Renal pelvis (tissue), 4 donors: ENCODE data around the gene RASSF5. TPM values are rescaled to one million over a fixed set of nuclear protein-coding genes. Genes with fewer than 3 reads are reported as not detected.

Experiments used
- DNase-seq: peaks from one replicate; pipeline ENCODE4 v3.0.0-alpha.2; 2013
- polyA plus RNA-seq, 3 donors: library from polyadenylated mRNA; unstranded; fragments of 120-200 nt; gene quantifications; one replicate each; pipeline ENCODE4 v1.2.1, GENCODE V29; 2013; ENCODE audit not compliant: insufficient read length in 3 of 3

Gene RASSF5
- polyA plus RNA-seq, 3 donors, result 4.4 to 5.0 (median 4.6) TPM

DNA sequence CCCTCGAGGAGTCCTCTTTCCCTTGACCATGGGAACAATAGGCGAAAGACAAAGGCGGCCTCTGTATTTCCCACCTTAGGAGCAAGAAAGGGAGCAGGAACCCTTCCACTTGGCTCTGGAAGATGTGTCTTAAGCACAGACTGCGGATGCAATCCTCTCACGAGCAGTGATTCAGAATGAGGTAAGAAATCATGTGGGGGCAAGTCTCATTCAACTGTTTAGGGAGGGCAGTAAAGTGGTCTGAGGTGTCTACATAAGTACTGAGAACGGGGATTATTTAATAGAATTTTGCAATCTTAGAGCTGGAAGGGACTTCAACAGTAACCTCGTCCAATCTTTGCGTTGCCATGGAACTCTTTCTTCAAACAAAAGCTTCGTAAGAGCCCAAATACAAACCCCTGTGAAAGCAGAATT lies 126.4 kb downstream of the RASSF5 start:
- no peak for DNase-seq

DNA sequence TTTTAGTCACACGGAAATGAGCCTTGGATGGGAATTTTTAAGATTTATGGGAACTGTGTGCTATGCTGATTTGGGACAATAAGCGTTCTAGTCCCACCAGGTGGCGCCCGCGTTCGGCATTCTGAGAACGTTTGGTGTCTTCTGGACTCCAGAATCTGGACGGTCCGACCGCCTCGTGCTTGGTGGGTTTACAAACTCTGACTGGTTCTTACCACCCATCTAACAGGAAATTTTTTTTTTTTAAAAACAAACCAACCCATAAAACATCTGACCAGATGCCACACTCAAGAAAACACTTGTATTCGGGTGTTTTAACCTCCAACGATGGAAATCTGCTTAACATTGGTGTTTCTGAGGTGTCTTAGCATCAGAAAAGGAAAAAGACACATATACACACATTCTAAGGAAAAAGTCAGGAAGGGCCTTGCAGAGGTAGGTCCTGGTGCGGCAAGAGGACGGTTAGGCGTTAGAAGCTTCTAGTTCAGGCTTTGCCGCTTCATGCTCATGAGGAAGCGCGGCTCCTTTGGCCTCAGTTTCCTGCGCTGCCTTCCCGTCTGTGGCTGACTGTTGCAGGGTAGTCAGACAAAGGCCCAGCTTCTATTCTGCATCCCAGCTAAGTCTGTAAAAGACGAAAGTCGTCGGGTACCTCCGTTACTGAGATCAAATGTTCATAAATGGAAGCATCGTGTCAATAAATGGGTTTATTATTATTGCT lies 127.2 kb downstream of the RASSF5 start:
- peak; percentile 88 for DNase-seq

- peak; percentile 86 for DNase-seq
Observed at GRCh38 chr1:206635080-206635977, 128.0 kb downstream of the RASSF5 start, which contains the start of gene DYRK3. Gene DYRK3, plus strand, starts transcription at chr1:206635536. Its CDS starts 168 bp downstream, at chr1:206635704.

GRCh38 chr1:206635978-206636345 lies 128.6 kb downstream of the RASSF5 start:
- no peak for DNase-seq

DNA sequence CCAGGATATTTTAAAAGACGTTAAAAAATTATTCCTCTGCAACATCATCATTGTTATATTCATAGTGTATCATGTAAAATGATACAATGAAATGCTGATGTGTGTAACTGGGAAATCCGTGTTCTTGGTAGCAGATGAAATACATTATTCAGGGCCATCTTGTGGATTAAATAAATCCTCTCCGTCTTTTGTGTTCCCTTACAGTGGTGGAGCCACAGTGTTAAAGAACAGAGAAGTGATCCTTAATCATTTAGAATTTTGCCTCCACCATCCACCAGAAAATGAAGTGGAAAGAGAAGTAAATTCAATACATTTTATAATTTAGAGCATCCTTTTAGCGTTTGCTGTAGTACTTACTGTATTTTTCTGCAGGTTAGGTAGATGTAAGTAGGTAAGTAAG lies 129.3 kb downstream of the RASSF5 start:
- no peak for DNase-seq

GRCh38 chr1:206637605-206638004 lies 130.3 kb downstream of the RASSF5 start:
- DNase-seq, result no peak

Other genes with a start within 250 kb of the RASSF5 start
- gene IKBKE, start 37.1 kb upstream of the RASSF5 start, polyA plus RNA-seq, result 1 to 10 TPM; 5.8 to 6.6 (median 6.0) TPM
- gene EIF2D, start 104.9 kb downstream of the RASSF5 start, polyA plus RNA-seq, result 10 to 100 TPM; 77.1 to 97.2 (median 89.5) TPM
- 1 to 10 TPM; 8.2 to 9.0 (median 8.4) TPM for gene DYRK3, start 128.0 kb downstream of the RASSF5 start, polyA plus RNA-seq
- gene MAPKAPK2, start 177.4 kb downstream of the RASSF5 start, polyA plus RNA-seq, result 10 to 100 TPM; 69.8 to 78.5 (median 76.2) TPM